ENCODE data around the gene CD8B.

DNA sequence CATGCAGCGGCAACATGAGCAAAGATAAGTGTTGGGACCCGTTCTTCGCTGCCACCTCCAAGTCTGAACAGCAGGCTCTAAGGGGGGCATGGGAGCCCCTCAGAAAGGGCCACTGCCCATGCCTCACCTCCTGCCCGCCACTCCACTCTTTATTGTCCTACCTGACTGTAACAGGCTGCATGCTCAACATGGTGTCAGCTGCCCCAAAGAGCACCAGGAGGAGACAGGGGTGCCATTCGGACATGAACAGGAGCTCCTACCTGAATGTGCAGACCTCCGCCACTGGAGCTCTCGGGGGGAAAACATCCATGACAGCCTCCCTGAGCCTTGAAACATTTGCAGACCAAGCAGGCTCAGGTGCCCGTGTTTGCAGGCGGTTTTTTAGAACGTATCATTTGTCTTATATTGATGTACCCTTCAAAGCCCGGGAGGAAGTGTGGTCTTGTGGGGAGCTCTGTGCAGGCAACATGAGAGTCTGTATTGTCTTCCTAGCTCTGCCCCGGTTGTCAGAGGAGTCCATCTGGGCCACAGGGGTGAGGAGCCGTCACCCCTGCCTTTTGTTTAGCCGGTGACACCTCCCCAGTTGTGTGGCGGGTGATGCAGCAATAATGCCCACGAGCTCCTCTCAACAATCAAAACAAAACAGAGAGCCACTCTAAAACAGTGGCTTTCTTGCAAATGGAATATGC is 35.8 kb downstream of the CD8B start:
- TF ChIP-seq, protein P1, sequence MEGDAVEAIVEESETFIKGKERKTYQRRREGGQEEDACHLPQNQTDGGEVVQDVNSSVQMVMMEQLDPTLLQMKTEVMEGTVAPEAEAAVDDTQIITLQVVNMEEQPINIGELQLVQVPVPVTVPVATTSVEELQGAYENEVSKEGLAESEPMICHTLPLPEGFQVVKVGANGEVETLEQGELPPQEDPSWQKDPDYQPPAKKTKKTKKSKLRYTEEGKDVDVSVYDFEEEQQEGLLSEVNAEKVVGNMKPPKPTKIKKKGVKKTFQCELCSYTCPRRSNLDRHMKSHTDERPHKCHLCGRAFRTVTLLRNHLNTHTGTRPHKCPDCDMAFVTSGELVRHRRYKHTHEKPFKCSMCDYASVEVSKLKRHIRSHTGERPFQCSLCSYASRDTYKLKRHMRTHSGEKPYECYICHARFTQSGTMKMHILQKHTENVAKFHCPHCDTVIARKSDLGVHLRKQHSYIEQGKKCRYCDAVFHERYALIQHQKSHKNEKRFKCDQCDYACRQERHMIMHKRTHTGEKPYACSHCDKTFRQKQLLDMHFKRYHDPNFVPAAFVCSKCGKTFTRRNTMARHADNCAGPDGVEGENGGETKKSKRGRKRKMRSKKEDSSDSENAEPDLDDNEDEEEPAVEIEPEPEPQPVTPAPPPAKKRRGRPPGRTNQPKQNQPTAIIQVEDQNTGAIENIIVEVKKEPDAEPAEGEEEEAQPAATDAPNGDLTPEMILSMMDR (IDR thresholded peaks at IDR 0.05; ENCODE audit: extremely low read depth in 1 of 2, insufficient read depth in 1 of 2, low read depth in 1 of 2, low read length in 2 of 2): no peak
- TF ChIP-seq POLR2A (IDR thresholded peaks at IDR 0.05; ENCODE audit: low read depth, low read length) (no peak), POLR2AphosphoS5 (IDR thresholded peaks at IDR 0.05; ENCODE audit: insufficient read depth, low read depth, low read length) (no peak), EZH2 (IDR thresholded peaks at IDR 0.05; ENCODE audit: borderline replicate concordance, low read depth, low read length, severe bottlenecking) (no peak)
